ENCODE measurements around the gene C11orf21.
A peak's percentile ranks its signal among the peaks of the same experiment; 100 is the strongest.
"Not testable (repeated sequence)": the region's sequence is repeated elsewhere in the genome, so short reads cannot be mapped to it uniquely, and the experiment has no call there.

The C11orf21 gene

GRCh38 chr11:2289859-2290258, 11.9 kb downstream of the C11orf21 start:
- DNase-seq (ENCODE audit: low spot score), result no peak
- in situ Hi-C loops (cut with MboI; ENCODE audit: low sequenced_read_pairs, unreplicated experiment), result no loop called here
- no peak for TF ChIP-seq CTCF (IDR thresholded peaks at IDR 0.05; ENCODE audit: borderline replicate concordance, control extremely low read depth, extremely low read depth, insufficient read depth, missing control alignments)

GRCh38 chr11:2289350-2289749, 12.4 kb downstream of the C11orf21 start:
- TF ChIP-seq CTCF (IDR thresholded peaks at IDR 0.05; ENCODE audit: borderline replicate concordance, control extremely low read depth, extremely low read depth, insufficient read depth, missing control alignments), result no peak
- in situ Hi-C loops (cut with MboI; ENCODE audit: low sequenced_read_pairs, unreplicated experiment), result no loop called here

GRCh38 chr11:2287091-2287490, 14.6 kb downstream of the C11orf21 start:
- in situ Hi-C loops (cut with MboI; ENCODE audit: low sequenced_read_pairs, unreplicated experiment), result no loop called here
- TF ChIP-seq CTCF (IDR thresholded peaks at IDR 0.05; ENCODE audit: borderline replicate concordance, control extremely low read depth, extremely low read depth, insufficient read depth, missing control alignments), result no peak
- DNase-seq (ENCODE audit: low spot score), result no peak

More at GRCh38 chr11:2289350-2289749, 12.4 kb downstream of the C11orf21 start:
- DNase-seq (ENCODE audit: low spot score), result no peak

- in situ Hi-C loops (cut with MboI; ENCODE audit: low sequenced_read_pairs, unreplicated experiment); DNase-seq (ENCODE audit: low spot score): not testable (repeated sequence)
These were observed 15.4 kb downstream of the C11orf21 start for GRCh38 chr11:2286350-2286749.

- in situ Hi-C loops (cut with MboI; ENCODE audit: low sequenced_read_pairs, unreplicated experiment), result no loop called here
- DNase-seq (ENCODE audit: low spot score), result no peak
- no peak for TF ChIP-seq CTCF (IDR thresholded peaks at IDR 0.05; ENCODE audit: borderline replicate concordance, control extremely low read depth, extremely low read depth, insufficient read depth, missing control alignments)
These were observed 21.5 kb downstream of the C11orf21 start for GRCh38 chr11:2280208-2280607.

- in situ Hi-C loops (cut with MboI; ENCODE audit: low sequenced_read_pairs, unreplicated experiment), result no loop called here
- no peak for TF ChIP-seq CTCF (IDR thresholded peaks at IDR 0.05; ENCODE audit: borderline replicate concordance, control extremely low read depth, extremely low read depth, insufficient read depth, missing control alignments)
- no peak for DNase-seq (ENCODE audit: low spot score)
These were observed 23.7 kb downstream of the C11orf21 start for GRCh38 chr11:2277933-2278523.

- no peak for TF ChIP-seq CTCF (IDR thresholded peaks at IDR 0.05; ENCODE audit: borderline replicate concordance, control extremely low read depth, extremely low read depth, insufficient read depth, missing control alignments)
- peak; percentile 7 for DNase-seq (ENCODE audit: low spot score)
- in situ Hi-C loops (cut with MboI; ENCODE audit: low sequenced_read_pairs, unreplicated experiment), result no loop called here
These were observed 24.7 kb downstream of the C11orf21 start for GRCh38 chr11:2277008-2277346.
